Frontal cortex (tissue), 4 donors: ENCODE data around the gene RBM22. TPM values are rescaled to one million over a fixed set of nuclear protein-coding genes. Genes with fewer than 3 reads are reported as not detected.

Experiments used
- DNase-seq, 2 donors: peaks; one replicate each; pipeline ENCODE4 v3.0.0; 2012; ENCODE audit warnings: low spot score in 2 of 2
- FAIRE-seq: peaks from 2 replicates; lab custom pipeline; 2012; peaks lifted over from hg19 to GRCh38; lab: Jason Lieb, UNC
- total RNA-seq: library from RNA; depleted of rRNA; stranded (reverse); fragments of >200 nt; gene quantifications from one replicate; pipeline ENCODE4 v1.2.3, GENCODE V29; 2014
- donor health status: control.
- donor health status: control.
- donor health status: control.

RBM22 gene
- total RNA-seq, 1 donor from 2014 or later: 25.3 TPM

GRCh38 chr5:150641006-150641570 is 59.8 kb downstream of the RBM22 start:
- DNase-seq (no peak), FAIRE-seq (no peak)

Other genes starting within 250 kb of the RBM22 start
- 16.3 TPM for gene NDST1, start 192.9 kb downstream of the RBM22 start, total RNA-seq
- gene SYNPO, start 60.4 kb downstream of the RBM22 start, total RNA-seq: 3.7 TPM
- gene MYOZ3, start 39.8 kb downstream of the RBM22 start, total RNA-seq: 3.7 TPM
- gene DCTN4, start 58.0 kb upstream of the RBM22 start, total RNA-seq: 88.9 TPM
- 2.4 TPM for gene SMIM3, start 77.7 kb upstream of the RBM22 start, total RNA-seq
- not detected for gene IRGM, start 145.5 kb upstream of the RBM22 start, total RNA-seq
- gene ZNF300, start 203.9 kb upstream of the RBM22 start, total RNA-seq: 90.9 TPM